NOMO-1 treated with dmso at 0.1 percent for 144 hours (cell line): ENCODE data around the gene FZD4.
"Not testable (repeated sequence)": the region's sequence is repeated elsewhere in the genome, so short reads cannot be mapped to it uniquely, and the experiment has no call there.

Source experiments
- DNase-seq: peaks from one replicate; lab custom pipeline; 2025; ENCODE audit not compliant: unreplicated experiment; lab: John Stamatoyannopoulos, UW

FZD4 gene

DNA sequence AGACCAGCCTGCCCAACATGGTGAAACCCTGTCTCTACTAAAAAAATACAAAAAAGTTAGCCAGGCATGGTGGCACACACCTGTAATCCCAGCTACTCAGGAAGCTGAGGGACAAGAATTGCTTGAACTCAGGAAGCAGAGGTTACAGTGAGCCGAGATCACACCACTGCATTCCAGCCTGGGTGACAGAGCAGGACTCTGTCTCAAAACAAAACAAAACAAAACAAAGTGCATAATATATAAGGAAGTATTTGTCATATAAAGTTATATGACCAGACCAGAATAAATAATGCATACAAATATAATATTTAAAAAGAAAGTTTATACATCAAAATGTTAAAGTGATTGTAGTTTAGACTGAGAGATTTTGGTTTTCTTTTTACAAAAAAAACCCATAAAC lies 39.3 kb downstream of the FZD4 start:
- DNase-seq = not testable (repeated sequence)

DNA sequence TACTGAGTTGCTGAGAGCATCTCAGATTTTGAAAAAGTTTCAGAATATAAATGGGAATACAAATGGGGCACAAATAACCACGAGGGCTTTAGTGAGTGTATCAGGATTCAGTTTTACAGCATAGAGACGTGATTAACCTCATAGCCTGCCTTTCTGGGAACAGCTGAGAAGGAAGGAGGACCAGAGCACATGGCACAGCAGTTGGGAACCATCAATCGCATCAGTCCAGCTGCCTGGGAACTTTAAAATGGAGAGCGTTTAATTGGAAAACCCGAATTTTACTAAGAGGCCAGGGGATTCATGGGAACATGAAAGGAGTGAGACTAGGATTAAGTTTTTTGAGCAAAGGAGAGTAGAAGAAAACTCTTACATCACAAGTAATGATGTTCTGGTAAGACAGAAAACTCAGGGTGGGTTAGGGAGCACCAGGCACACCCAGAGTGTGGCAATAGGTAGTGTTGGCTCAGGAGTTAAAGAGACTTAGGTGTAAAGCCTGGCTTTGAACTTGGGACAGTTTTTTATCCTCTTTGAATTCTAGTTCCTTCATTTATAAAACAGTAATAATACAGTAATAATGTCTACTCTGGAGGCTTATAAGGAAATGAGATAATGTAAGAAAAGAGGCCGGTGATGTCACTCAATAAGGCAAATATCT lies 40.2 kb downstream of the FZD4 start:
- no peak for DNase-seq

- DNase-seq = no peak
These were observed 43.0 kb downstream of the FZD4 start for GRCh38 chr11:86912238-86912637.

- DNase-seq = no peak
These were observed 44.6 kb downstream of the FZD4 start for GRCh38 chr11:86910592-86910991.

DNA sequence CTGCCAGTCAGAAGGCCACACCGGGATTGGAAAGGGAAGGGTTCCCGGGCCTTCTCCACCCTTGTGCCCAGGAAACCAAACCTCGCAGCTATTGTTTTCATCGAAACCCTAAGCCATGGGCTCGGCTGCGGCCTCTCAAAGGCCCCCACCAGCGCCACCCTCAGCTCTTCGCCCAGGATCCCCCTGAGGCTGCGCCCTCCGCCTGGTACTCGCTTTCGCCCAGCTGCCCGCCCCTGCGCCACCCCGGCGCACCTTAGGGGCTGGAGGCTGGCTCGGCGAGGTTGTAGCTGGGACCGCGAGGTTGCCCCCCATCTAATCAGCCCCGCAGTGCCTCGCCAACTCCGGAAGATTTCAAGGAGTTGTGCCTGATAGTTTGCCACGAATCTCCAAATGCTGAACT lies 49.0 kb downstream of the FZD4 start:
- no peak for DNase-seq

GRCh38 chr11:86905252-86905651 lies 49.9 kb downstream of the FZD4 start:
- no peak for DNase-seq

DNA sequence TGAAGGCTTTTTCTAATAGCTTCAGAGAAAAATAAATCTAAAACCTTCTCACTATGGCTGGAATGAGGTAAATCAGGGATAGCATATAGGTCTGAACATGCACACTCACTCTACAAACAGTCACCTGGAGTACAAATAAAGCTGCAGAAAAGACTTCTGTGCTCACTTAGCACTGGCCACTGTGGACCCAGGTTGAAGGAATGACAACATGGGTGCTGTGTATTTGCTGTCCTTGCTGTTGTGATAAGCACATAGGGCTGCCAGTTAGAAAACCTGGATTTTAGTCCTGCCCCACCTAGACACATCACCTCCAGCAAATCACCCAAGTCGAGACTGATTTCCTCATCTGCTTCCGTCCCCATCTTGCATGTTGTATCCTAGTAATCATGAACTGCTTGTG lies 51.2 kb downstream of the FZD4 start:
- no peak for DNase-seq

GRCh38 chr11:86902345-86902744 lies 52.9 kb downstream of the FZD4 start:
- DNase-seq = no peak

DNA sequence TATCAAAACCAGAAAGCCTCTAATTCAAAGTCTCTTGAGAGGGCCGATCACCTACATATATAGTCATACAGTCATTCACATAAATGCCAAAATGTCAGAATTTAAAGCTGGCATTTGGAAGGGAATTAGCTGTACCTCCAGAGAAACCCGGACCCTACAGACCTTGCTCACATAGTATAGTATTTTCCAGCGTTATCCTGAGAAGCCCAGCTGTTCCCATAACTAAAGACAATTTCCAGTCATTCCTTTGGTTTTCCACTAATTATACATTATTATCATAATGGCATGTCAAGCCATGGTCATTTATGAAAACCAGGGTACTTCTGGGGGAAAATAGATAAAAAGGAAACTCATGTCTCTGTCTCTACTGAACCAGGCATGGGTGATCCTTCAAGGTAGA lies 53.6 kb downstream of the FZD4 start:
- DNase-seq = no peak

DNA sequence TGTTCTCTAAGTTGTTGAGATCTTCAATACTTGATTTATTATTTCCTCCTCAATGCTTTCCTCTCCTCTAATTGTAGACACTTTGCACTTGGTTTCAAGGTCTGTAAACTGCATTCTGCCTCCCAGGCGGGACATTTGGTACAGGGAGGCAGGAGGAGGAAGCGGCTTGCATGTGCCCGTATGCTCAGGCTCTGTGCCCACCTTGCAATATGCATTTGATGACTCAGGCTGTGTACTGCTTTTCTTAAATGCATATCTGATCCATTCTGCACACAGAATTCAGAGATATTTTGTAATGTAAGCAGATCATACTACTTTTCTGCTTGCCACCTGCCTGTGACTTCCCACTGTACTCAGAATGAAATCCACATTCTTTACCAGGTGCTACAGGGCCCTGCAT lies 55.0 kb downstream of the FZD4 start:
- no peak for DNase-seq

DNA sequence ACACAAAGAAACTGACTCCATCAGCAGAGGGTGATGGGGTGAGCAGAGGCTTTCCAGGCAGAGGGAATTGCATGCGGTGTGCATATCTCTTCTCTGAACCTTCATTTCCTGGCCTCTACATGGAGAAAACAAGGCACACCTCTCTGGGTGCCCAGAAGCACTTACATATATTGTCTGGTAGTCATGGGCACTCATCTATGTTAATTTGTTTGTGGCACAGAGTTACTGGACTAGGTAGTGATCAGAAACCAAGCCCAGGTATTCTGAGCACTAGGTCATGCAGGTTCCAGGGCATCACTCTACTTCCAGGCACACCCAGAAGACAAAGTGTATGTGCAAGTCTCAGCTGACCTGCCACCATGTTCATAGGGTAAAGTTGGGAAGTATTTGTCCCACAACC lies 56.5 kb downstream of the FZD4 start:
- no peak for DNase-seq

DNA sequence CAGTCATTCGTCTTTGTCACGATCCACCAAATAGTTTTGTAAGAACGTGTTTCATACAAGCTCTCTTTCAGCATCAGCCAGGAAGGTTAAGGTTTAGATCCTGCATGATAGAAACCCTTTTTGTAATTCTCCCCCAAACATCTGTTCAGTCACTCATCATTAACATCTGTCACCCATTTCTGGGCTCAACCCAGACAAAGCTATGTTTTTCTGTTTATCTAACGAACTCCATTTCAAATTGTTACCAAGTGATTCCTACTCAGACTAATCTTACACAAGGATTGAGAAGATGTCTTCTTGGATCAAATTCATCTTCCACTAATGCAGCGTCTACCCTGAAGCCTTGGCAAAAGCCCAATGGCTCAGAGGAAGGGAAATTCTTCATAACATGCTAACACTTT lies 58.8 kb downstream of the FZD4 start:
- no peak for DNase-seq
